NCI-H524 treated with DMSO at 0.1 percent for 48 hours (cell line): ENCODE results near the gene PTPRU.

Experiments
- DNase-seq: peaks from one replicate; lab custom pipeline; 2025; lab: John Stamatoyannopoulos, UW

PTPRU gene

DNA sequence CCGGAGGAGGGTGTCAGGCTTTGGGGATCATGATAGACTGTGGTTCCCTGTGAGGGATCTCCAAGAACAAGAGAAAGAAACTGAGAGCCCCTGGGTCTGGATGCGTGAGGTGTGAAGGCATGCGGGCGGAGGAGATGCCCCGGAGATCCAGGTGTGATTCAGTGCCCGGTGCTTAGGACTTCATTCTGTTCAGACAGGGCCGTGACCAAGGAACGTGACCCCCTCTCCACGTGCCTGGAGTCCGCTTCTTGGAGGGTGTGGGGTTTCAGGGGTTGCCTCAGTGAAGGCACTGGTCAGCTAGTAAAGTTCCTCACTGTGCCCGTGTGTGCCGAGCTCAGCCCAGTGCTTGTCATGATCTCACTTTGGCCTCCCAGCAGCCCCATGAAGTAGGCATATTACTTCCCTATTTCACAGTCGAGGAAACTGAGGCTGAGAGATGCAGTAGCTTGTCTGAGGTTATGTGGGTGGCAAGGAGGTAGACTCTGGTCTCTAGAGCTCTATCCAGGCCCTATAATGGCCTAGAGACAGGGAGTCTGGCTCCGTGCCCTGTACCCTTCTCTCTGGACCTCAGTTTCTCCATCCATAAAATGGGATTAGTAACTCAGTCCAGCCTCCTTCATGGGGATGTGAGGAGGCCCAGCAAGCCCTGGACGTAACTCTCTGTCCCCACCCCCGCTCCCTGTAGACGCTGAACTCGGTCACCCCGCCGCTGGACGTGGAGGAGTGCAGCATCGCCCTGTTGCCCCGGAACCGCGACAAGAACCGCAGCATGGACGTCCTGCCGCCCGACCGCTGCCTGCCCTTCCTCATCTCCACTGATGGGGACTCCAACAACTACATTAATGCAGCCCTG, 81.0 kb downstream of the PTPRU start:
- no peak for DNase-seq

DNA sequence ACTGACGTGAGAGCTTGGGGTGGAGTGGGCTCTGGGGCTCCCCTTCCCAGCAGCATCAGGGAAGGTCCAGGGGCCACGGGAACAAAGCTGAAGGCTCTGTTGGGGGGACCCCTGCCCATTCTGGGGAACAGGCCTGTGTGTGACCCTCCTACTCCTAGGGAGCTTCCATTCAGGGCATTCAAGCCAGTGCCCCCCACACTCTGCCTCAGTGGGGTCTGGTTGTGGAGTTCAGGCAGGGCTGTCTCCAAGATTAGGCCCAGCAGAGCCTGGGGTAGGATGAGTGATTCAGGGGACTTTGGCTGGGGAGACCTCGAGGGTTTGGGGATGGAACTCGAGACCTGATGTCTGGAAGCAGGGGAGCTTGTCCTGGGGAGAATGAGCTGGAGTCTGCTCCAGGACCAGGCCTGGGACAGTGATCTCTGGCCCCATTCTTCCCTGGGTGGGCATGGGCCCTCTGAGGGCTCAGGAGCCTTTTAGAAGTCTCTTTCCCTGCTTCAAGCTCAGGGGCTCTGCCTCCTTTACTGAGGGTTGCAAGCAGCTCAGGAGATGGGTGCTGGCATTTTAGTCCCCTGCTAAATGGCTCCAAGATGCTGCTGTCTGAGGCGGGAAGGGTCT, 81.7 kb downstream of the PTPRU start:
- no peak for DNase-seq

- no peak for DNase-seq
Measured at GRCh38 chr1:29318724-29319123, 82.4 kb downstream of the PTPRU start.

DNA sequence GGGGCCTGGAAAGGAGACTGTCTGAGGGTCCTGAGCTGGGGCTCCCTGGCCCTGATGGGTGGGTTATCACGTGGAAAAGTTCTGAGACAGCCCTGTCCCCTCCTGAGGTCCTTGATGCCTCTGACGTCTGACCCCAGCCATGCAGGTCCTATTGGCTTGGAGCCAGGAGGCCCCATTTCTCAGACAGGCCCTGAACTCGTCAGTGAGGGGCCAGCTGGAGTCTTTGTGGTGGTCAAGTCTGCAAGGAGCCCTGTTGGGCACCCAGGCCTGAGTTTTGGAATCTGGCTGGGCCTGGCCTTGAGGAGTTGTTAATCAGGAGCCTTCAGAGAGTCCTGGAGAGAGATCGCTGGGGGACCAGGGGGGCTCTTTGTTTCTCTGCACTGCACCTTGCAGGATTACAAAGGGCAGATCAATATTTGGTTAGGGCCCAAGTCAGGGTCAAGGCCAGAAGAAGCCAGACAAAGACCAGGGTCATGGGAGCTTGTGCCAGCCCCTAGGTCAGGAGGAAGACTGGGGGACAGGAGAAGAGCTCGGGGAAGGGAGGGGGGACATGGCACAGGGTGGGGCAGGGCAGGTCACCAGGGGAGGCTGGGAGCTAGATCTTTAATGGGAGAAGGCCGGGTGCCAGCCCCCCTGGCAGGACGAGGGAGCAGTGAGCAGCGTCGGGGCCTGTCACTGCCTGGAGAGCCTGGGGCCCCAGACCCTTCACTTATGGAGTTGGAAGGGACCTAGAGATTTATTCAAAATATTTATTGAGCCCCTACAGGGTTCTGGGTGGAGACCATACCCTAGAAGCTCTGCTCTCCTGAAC, 83.2 kb downstream of the PTPRU start:
- DNase-seq, result no peak

- DNase-seq, result no peak
Measured at GRCh38 chr1:29320156-29320940, 84.0 kb downstream of the PTPRU start.

- no peak for DNase-seq
Measured at GRCh38 chr1:29321176-29321575, 84.9 kb downstream of the PTPRU start.

GRCh38 chr1:29322147-29322694, 85.9 kb downstream of the PTPRU start:
- no peak for DNase-seq

GRCh38 chr1:29322861-29323585, 86.7 kb downstream of the PTPRU start:
- DNase-seq, result no peak

- no peak for DNase-seq
Measured at GRCh38 chr1:29323636-29324035, 87.3 kb downstream of the PTPRU start.

GRCh38 chr1:29324202-29324601, 87.9 kb downstream of the PTPRU start:
- DNase-seq, result no peak

GRCh38 chr1:29324771-29325351, 88.5 kb downstream of the PTPRU start:
- no peak for DNase-seq

GRCh38 chr1:29325675-29326074, 89.4 kb downstream of the PTPRU start:
- no peak for DNase-seq

GRCh38 chr1:29326123-29326522, 89.8 kb downstream of the PTPRU start:
- no peak for DNase-seq

GRCh38 chr1:29327223-29327935, 91.1 kb downstream of the PTPRU start:
- no peak for DNase-seq

DNA sequence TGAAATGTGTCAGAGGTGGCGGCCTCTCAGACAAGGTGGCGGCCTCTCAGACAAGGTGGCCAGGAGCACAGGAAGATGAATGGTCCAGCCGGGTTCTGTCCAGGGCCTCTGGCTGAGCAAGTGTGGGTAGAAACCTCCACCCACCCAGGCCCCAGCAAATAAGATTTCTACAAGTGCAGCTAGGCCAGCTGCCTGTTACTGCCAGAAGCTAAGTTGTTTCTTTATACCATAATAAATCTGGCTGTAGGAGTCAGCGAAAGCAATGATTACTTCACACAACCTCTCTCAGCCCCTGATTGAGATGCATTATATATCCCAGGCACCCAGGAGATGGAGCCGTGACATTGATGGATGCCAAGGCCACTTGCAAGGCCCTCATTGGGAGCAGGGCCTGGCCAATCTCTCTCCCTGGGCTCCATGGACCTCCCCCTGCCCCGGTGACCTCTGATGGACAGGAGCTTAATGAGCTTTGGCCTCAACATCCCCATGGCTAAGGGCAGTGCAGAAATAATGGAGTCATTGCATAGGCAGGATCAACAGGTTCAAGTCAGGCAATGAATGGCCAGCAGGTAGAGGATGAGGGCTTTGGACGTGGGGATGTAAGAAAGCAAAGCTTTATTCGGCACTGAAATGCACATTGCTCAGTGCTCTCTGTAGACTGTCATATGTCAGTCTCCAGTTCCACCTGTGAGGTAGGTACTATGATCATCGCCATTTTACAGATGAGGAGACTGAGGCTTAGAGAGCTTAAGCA, 92.9 kb downstream of the PTPRU start:
- no peak for DNase-seq

DNA sequence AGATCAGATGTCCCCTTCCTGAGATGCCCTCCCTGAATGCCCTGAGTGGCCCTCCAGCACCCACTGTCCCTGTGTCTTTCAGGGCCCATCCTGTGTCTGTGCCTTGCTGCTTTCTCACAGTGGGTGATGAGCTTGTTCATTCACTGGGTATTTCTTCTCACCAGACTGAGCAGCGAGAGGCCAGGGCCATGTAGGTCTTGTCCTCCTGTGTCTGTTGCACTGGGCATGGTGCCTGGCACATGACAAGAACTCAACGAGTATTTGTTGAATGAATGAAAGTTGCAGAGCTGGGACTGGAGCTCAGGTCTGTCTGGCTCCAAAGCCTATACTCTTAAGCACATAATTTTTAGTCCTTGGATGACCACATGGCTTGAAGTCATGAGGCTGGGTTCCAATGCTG, 93.8 kb downstream of the PTPRU start:
- DNase-seq, result no peak

GRCh38 chr1:29330856-29331255, 94.5 kb downstream of the PTPRU start:
- DNase-seq, result no peak

GRCh38 chr1:29331309-29331708, 95.0 kb downstream of the PTPRU start:
- DNase-seq, result no peak

DNA sequence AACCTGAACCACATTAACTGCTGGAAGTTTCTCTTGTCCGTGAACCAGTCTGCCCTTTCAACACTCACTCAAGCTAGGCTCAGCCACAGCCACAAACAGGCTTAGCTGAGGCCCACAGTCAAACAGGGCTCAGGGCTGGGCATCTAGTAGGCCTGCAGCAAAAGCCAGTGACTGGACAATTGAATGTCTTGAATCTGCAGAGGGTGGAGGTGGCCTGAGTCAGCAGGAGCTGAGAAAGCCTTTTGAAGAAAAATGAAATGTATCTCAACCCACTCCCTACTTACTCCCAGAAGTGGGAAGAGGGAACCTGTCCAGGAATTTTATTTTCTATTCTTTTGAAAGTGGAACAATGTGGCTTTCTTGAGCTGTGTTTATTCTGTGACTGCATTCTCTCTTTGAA, 95.4 kb downstream of the PTPRU start:
- DNase-seq, result no peak
